GM23338 (cell line): Measurements from ENCODE around the gene ANKFY1.

Experiments
- CREB1 ChIP-seq: fragments of 250-450 bp; sonication (Bioruptor Pico); IDR thresholded peaks from 2 replicates; pipeline ENCODE4 v1.5.0; 2020; ENCODE audit warnings: low read depth, mild to moderate bottlenecking, moderate library complexity
- CTCF ChIP-seq, 2 experiments: fragments of 200-600 bp in 1 of 2; sonication (generic) in 1 of 2; conservative IDR thresholded peaks; 2 replicates each; pipeline versions ENCODE4 v1.5.1 to v1.6.1; 2016 to 2017; ENCODE audit warnings: antibody characterized with exemption in 2 of 2, low read depth in 2 of 2, mild to moderate bottlenecking in 2 of 2, moderate library complexity in 1 of 2
- ETS1 ChIP-seq: IDR thresholded peaks from 2 replicates; pipeline ENCODE4 v1.6.1; 2016; ENCODE audit warnings: antibody characterized with exemption
- EZH2 ChIP-seq: fragments of 200-600 bp; sonication (generic); IDR thresholded peaks from one replicate; pipeline ENCODE4 v1.8.0; 2017; ENCODE audit warnings: antibody characterized with exemption, mild to moderate bottlenecking, low read depth; ENCODE audit not compliant: unreplicated experiment
- EZH2phosphoT487 ChIP-seq: fragments of 200-600 bp; sonication (generic); IDR thresholded peaks from one replicate; pipeline ENCODE4 v1.8.1; 2018; ENCODE audit warnings: antibody characterized with exemption; ENCODE audit not compliant: unreplicated experiment
- JUNB ChIP-seq: IDR thresholded peaks from one replicate; pipeline ENCODE4 v1.6.1; 2016; ENCODE audit warnings: antibody characterized with exemption; ENCODE audit not compliant: unreplicated experiment
- POLR2AphosphoS5 ChIP-seq: IDR thresholded peaks from 2 replicates; pipeline ENCODE4 v1.6.1; 2016; ENCODE audit warnings: antibody characterized with exemption, low read depth
- REST ChIP-seq: IDR thresholded peaks from one replicate; pipeline ENCODE4 v1.6.1; 2018; ENCODE audit warnings: antibody characterized with exemption; ENCODE audit not compliant: unreplicated experiment
- STAT1 ChIP-seq: IDR thresholded peaks from one replicate; pipeline ENCODE4 v1.6.1; 2016; ENCODE audit warnings: antibody characterized with exemption; ENCODE audit not compliant: unreplicated experiment
- ZNF114 ChIP-seq: fragments of 250-450 bp; sonication (Bioruptor Pico); IDR thresholded peaks from 2 replicates; pipeline ENCODE4 v1.5.0; 2020; ENCODE audit warnings: mild to moderate bottlenecking, moderate library complexity
- ZNF331 ChIP-seq: fragments of 250-450 bp; sonication (Bioruptor Pico); IDR thresholded peaks from 2 replicates; pipeline ENCODE4 v1.5.0; 2020; ENCODE audit warnings: low read depth, mild to moderate bottlenecking, moderate library complexity
- ZNF462 ChIP-seq: fragments of 250-450 bp; sonication (Bioruptor Pico); IDR thresholded peaks from 2 replicates; pipeline ENCODE4 v1.5.0; 2020; ENCODE audit warnings: mild to moderate bottlenecking, moderate library complexity

DNA sequence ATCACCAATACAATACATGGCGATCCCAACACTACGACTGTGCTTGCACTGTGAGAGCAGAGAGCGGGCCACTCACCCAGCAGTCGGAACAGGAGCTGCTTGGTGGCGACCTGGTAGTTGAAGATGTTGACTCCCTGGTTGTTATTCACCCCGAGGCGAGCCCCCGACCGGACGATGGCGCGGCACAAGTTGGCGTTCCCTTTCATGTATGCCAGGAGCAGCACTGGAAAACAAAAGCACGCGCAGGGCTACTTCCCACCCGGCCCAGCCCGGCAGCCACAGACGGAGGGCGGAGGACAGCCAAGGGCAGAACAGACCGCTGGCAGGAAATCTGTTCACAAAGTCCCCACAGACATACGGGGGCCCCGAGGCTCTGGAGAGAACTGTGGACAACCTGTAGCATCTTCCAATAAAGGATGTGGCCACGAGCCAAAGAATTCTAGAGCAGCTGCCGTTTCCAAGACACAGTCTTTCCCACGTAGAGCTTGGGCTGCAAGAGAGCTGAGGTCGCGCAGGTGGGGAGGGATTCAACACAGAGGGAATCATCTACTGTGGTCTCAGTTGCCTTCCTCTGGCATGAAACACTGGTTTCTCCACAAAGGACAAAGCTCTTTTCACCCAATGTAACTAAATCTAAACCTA, 93.0 kb downstream of the ANKFY1 start:
- TF ChIP-seq CTCF (conservative IDR thresholded peaks at IDR 0.05; ENCODE audit: low read depth in 2 of 2) (no peak), REST (no peak), CREB1 (CRISPR knock-in tag) (no peak), EZH2 (no peak), POLR2AphosphoS5 (no peak), EZH2phosphoT487 (no peak), STAT1 (no peak), ZNF114 (CRISPR knock-in tag) (no peak), ZNF462 (no peak), JUNB (no peak), ZNF331 (CRISPR knock-in tag) (no peak), ETS1 (no peak)
